Panc1 (cell line): ENCODE measurements around the gene CFAP221. TPM values are rescaled to one million over a fixed set of nuclear protein-coding genes. Genes with fewer than 3 reads are reported as not detected.

ENCODE experiments used
- ATAC-seq: fragments of 200-7000 bp; cut with Tn5 transposase; 2 replicates; pipeline ENCODE4 v1.9.1; 2020; ENCODE audit warnings: mild to moderate bottlenecking, moderate library complexity
- BruUV-seq: library from RNA; stranded (reverse); fragments of 400-500 nt; replicated peaks from 2 replicates; lab custom pipeline; 2021; lab: Mats Ljungman, UMichigan
- CTCF ChIA-PET: fragments of 300-600 bp; sonication (Branson Sonifier 250); formaldehyde crosslinking; loops from one replicate; lab custom pipeline; 2022; ENCODE audit warnings: antibody characterized with exemption; lab: Charles Lee
- POLR2A ChIA-PET: fragments of 300-600 bp; sonication (Branson Sonifier 250); formaldehyde crosslinking; loops from one replicate; lab custom pipeline; 2022; ENCODE audit warnings: antibody characterized with exemption; lab: Charles Lee
- DNase-seq: peaks from one replicate; pipeline ENCODE4 v3.0.0-alpha.2; 2010; ENCODE audit warnings: low read depth, low spot score
- H3K27ac ChIP-seq: 2 replicates; pipeline ENCODE4 v1.5.1; 2011; ENCODE audit warnings: mild to moderate bottlenecking, low read length, inconsistent platforms
- H3K27me3 ChIP-seq: fragments of 200-500 bp; sonication (Bioruptor generic); 2 replicates; pipeline ENCODE4 v1.6.0; 2014; ENCODE audit warnings: low read length, inconsistent platforms; ENCODE audit not compliant: control insufficient read depth, insufficient read depth
- H3K36me3 ChIP-seq: fragments of 200-500 bp; sonication (Bioruptor generic); 2 replicates; pipeline ENCODE4 v1.5.1; 2014; ENCODE audit warnings: inconsistent platforms, mild to moderate bottlenecking, low read length, moderate library complexity; ENCODE audit not compliant: control insufficient read depth, insufficient read depth
- H3K4me1 ChIP-seq: 2 replicates; pipeline ENCODE4 v1.5.1; 2011; ENCODE audit warnings: inconsistent platforms, mild to moderate bottlenecking, low read length, moderate library complexity; ENCODE audit not compliant: control insufficient read depth, insufficient read depth
- H3K4me3 ChIP-seq, 2 experiments: 2 replicates each; pipeline ENCODE4 v1.5.1; 2011 to 2012; ENCODE audit warnings: low read depth in 2 of 2, low read length in 2 of 2, mild to moderate bottlenecking in 2 of 2, inconsistent platforms in 1 of 2, moderate library complexity in 1 of 2
- H3K9me3 ChIP-seq: fragments of 200-500 bp; sonication (Bioruptor generic); 2 replicates; pipeline ENCODE4 v1.5.1; 2014; ENCODE audit warnings: low read depth, mild to moderate bottlenecking, inconsistent platforms, low read length, moderate library complexity; ENCODE audit not compliant: control insufficient read depth, insufficient read depth
- POLR2AphosphoS5 ChIP-seq: IDR thresholded peaks from 2 replicates; pipeline ENCODE4 v1.6.1; 2012; ENCODE audit warnings: mild to moderate bottlenecking, low read depth, low read length, moderate library complexity
- SIN3A ChIP-seq: IDR thresholded peaks from 2 replicates; pipeline ENCODE4 v1.6.1; 2012; ENCODE audit warnings: low read depth, mild to moderate bottlenecking, low read length, moderate library complexity, borderline replicate concordance; ENCODE audit not compliant: insufficient read depth
- TCF7L2 ChIP-seq: IDR thresholded peaks from 2 replicates; pipeline ENCODE4 v1.6.1; 2011; ENCODE audit warnings: mild to moderate bottlenecking, low read depth, low read length, inconsistent platforms
- in situ Hi-C: cut with HindIII; loops from 2 replicates; pipeline ENCODE4 v1.10.0; 2016; ENCODE audit warnings: low sequenced_read_pairs, low pct_unique_long_range_greater_than_20kb
- intact Hi-C: fragments of 100-400 bp; cut with micrococcal nuclease; formaldehyde crosslinking; loops from one replicate; pipeline ENCODE4 v1.10.0; 2022; ENCODE audit not compliant: unreplicated experiment
- total RNA-seq: library from RNA; stranded (reverse); gene quantifications from one replicate; pipeline ENCODE4 v1.2.1, GENCODE V29; 2021; ENCODE audit not compliant: unreplicated experiment
- TF ChIP-seq, protein P1 (sequence below), 2 experiments: IDR thresholded peaks; 2 replicates each; pipeline ENCODE4 v1.6.1; 2011 to 2012; ENCODE audit warnings: low read depth in 2 of 2, control low read depth in 1 of 2, low read length in 1 of 2, mild to moderate bottlenecking in 1 of 2, moderate library complexity in 1 of 2; ENCODE audit not compliant: insufficient read depth in 1 of 2
- TF ChIP-seq, protein P2 (sequence below): fragments of 450-650 bp; IDR thresholded peaks from 2 replicates; pipeline ENCODE4 v1.5.1; 2017; ENCODE audit warnings: mild to moderate bottlenecking

CFAP221 gene
- total RNA-seq, 1 experiment from 2014 or later, result not detected

DNA sequence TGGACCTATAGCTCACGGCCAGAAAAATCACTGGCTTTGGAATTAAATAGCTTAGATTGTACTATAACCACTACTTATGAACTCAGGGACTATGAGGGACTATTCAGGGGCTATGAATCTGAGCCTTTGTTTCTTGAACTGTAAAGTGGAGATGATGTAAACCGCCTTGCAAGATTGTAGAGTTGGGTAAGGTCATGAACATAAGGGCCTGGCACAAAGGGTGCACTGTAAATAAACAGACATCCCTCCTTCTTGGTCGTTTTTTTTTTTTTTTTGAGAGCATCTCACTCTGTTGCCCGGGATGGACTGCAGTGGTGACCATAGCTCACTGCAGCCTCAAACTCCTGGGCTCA is 137.6 kb downstream of the CFAP221 start:
- in situ Hi-C loops (no loop called here), intact Hi-C loops (no loop called here)
- DNase-seq, result no peak
- BruUV-seq, result no TSS peak
- Histone ChIP-seq H3K27me3 (no peaks in the 10 kb centered on the region), H3K4me1 (peaks cover 12% of the 10 kb centered on the region; the same call in 1 of the 2 replicates), H3K9me3 (no peaks in the 10 kb centered on the region), H3K27ac (no peak overlapping the region), H3K4me3 (no peak overlapping the region), H3K36me3 (peaks cover 6% of the 10 kb centered on the region)
- no peak for TF ChIP-seq POLR2AphosphoS5
- TF ChIP-seq, protein P1, sequence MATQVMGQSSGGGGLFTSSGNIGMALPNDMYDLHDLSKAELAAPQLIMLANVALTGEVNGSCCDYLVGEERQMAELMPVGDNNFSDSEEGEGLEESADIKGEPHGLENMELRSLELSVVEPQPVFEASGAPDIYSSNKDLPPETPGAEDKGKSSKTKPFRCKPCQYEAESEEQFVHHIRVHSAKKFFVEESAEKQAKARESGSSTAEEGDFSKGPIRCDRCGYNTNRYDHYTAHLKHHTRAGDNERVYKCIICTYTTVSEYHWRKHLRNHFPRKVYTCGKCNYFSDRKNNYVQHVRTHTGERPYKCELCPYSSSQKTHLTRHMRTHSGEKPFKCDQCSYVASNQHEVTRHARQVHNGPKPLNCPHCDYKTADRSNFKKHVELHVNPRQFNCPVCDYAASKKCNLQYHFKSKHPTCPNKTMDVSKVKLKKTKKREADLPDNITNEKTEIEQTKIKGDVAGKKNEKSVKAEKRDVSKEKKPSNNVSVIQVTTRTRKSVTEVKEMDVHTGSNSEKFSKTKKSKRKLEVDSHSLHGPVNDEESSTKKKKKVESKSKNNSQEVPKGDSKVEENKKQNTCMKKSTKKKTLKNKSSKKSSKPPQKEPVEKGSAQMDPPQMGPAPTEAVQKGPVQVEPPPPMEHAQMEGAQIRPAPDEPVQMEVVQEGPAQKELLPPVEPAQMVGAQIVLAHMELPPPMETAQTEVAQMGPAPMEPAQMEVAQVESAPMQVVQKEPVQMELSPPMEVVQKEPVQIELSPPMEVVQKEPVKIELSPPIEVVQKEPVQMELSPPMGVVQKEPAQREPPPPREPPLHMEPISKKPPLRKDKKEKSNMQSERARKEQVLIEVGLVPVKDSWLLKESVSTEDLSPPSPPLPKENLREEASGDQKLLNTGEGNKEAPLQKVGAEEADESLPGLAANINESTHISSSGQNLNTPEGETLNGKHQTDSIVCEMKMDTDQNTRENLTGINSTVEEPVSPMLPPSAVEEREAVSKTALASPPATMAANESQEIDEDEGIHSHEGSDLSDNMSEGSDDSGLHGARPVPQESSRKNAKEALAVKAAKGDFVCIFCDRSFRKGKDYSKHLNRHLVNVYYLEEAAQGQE (IDR thresholded peaks at IDR 0.05; ENCODE audit: insufficient read depth in 1 of 2, low read depth in 2 of 2, low read length in 1 of 2), result no peak
- CTCF ChIA-PET, result interaction anchor here (0.6 kb wide), 1 partner anchor 11 kb away, joined by 4 read pairs; no protein-coding TSS in a partner anchor
- POLR2A ChIA-PET, result no interaction called here
- ATAC-seq, result no peak

DNA sequence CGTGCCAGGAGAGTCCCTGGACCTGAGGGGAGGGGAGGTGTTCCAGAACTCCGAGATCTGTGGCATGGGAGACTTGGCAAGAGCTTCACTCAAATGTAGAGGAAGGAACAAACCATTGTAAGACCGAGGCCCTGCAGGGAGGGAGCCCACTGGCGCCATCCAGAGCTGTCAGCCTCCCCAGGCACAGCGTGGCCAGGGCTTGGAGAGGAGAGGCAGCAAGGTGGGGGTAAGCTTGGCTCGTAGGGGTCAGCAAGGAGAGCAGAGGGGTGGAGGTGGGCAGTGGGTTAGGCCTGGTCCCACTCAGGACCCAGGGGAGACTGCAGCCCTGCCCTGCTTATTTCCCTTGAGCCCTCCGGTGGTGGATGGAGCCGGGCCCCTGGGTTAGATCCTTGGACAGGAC is 138.3 kb downstream of the CFAP221 start:
- no peak for ATAC-seq
- H3K4me1 ChIP-seq, result peaks cover 12% of the 10 kb centered on the region; the same call in 1 of the 2 replicates
- ChIA-PET POLR2A (no interaction called here), CTCF (no interaction called here)
- H3K27ac ChIP-seq, result no peak overlapping the region
- intact Hi-C loops (no loop called here), in situ Hi-C loops (no loop called here)
- DNase-seq, result no peak
- TF ChIP-seq SIN3A, result no peak
- no peak for TF ChIP-seq POLR2AphosphoS5
- TF ChIP-seq, protein P1 (IDR thresholded peaks at IDR 0.05; ENCODE audit: insufficient read depth in 1 of 2, low read depth in 2 of 2, low read length in 1 of 2), result no peak
- TF ChIP-seq TCF7L2, result no peak
- TF ChIP-seq, protein P2, sequence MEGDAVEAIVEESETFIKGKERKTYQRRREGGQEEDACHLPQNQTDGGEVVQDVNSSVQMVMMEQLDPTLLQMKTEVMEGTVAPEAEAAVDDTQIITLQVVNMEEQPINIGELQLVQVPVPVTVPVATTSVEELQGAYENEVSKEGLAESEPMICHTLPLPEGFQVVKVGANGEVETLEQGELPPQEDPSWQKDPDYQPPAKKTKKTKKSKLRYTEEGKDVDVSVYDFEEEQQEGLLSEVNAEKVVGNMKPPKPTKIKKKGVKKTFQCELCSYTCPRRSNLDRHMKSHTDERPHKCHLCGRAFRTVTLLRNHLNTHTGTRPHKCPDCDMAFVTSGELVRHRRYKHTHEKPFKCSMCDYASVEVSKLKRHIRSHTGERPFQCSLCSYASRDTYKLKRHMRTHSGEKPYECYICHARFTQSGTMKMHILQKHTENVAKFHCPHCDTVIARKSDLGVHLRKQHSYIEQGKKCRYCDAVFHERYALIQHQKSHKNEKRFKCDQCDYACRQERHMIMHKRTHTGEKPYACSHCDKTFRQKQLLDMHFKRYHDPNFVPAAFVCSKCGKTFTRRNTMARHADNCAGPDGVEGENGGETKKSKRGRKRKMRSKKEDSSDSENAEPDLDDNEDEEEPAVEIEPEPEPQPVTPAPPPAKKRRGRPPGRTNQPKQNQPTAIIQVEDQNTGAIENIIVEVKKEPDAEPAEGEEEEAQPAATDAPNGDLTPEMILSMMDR, result no peak
- no peak overlapping the region for H3K4me3 ChIP-seq
- peaks cover 6% of the 10 kb centered on the region for H3K36me3 ChIP-seq
- H3K27me3 ChIP-seq, result no peaks in the 10 kb centered on the region
- no TSS peak for BruUV-seq
- no peaks in the 10 kb centered on the region for H3K9me3 ChIP-seq
